Measurements from ENCODE around the gene TLE3. TPM values are rescaled to one million over a fixed set of nuclear protein-coding genes. Genes with fewer than 3 reads are reported as not detected.
A peak's percentile ranks its signal among the peaks of the same experiment; 100 is the strongest.

TLE3 gene
- total RNA-seq, 1 donor from 2014 or later = 17.8 TPM

DNA sequence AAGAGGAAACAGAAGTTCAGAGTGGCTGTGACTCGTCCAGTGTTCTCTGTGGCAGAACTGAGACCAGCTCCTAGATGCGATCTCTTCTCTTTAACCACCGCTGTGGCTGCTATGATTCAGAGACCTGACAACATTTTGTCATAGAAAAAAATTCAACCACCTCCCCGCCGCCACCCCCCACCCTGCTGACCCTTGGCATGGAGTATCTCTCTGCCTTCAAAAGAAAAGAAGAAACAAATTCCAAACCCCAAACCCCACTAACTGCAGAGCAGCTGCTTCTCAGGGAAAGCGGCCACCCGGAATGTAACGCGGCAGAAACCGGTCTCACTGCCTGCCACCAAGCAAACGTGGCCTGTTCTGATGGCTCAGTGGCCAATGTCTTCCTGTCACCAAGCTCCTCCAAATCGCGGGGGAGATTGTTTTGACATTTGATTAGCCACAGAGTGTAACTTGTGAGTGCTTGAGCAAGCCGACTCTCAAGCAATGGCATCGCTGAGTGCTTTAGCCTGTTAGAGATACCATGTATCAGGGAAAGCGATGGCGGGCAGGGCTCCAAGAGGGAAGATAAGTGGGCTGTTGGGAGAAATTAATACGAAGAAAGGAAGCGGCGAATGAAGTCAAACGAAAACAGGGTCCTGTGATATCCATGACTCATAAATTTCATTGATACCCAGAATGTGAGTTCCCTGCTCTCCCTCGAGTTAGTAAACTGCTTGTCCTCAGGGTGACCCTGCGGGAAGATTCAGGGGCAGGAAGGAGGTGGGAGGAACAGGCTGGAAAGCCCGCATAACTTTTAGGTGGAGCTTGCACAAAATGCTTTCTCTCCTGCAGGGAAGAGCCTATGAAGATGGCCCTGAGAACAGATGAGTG is 44.8 kb upstream of the TLE3 start:
- TF ChIP-seq, protein P1, sequence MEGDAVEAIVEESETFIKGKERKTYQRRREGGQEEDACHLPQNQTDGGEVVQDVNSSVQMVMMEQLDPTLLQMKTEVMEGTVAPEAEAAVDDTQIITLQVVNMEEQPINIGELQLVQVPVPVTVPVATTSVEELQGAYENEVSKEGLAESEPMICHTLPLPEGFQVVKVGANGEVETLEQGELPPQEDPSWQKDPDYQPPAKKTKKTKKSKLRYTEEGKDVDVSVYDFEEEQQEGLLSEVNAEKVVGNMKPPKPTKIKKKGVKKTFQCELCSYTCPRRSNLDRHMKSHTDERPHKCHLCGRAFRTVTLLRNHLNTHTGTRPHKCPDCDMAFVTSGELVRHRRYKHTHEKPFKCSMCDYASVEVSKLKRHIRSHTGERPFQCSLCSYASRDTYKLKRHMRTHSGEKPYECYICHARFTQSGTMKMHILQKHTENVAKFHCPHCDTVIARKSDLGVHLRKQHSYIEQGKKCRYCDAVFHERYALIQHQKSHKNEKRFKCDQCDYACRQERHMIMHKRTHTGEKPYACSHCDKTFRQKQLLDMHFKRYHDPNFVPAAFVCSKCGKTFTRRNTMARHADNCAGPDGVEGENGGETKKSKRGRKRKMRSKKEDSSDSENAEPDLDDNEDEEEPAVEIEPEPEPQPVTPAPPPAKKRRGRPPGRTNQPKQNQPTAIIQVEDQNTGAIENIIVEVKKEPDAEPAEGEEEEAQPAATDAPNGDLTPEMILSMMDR (IDR thresholded peaks at IDR 0.05; ENCODE audit: borderline replicate concordance) = no peak
- H3K9me3 ChIP-seq (replicated peaks) = no peaks in the 10 kb centered on the region
- H3K27ac ChIP-seq (replicated peaks) = peak overlapping the region; percentile 27
- intact Hi-C loops (cut with micrococcal nuclease) = no loop called here
- H3K4me3 ChIP-seq = no peak overlapping the region
- peaks cover 79% of the 10 kb centered on the region for H3K27me3 ChIP-seq (ENCODE audit: low read depth)
- peak; percentile 70 for DNase-seq
- H3K36me3 ChIP-seq = no peaks in the 10 kb centered on the region
- peaks cover 36% of the 10 kb centered on the region for H3K4me1 ChIP-seq

DNA sequence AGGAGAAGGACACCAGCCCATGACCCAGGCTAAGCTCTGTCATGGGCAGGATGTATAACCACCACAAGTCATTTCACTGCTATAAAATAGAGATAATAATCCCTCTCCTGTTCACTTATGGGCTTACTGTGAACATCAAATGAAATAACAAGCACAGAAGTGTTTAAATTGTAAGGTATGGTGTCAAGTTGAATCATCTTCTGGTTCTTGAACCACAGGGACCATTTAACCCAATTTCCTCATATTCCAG is 44.3 kb upstream of the TLE3 start:
- Histone ChIP-seq H3K4me1 (peaks cover 36% of the 10 kb centered on the region), H3K4me3 (no peak overlapping the region), H3K27ac (replicated peaks) (peak overlapping the region; percentile 27), H3K9me3 (replicated peaks) (no peaks in the 10 kb centered on the region), H3K27me3 (ENCODE audit: low read depth) (peaks cover 79% of the 10 kb centered on the region), H3K36me3 (no peaks in the 10 kb centered on the region)
- DNase-seq = no peak
- TF ChIP-seq, protein P1 (IDR thresholded peaks at IDR 0.05; ENCODE audit: borderline replicate concordance) = no peak
- intact Hi-C loops (cut with micrococcal nuclease) = no loop called here

- intact Hi-C loops (cut with micrococcal nuclease) = no loop called here
- TF ChIP-seq, protein P1 (IDR thresholded peaks at IDR 0.05; ENCODE audit: borderline replicate concordance) = no peak
- Histone ChIP-seq H3K4me1 (peaks cover 36% of the 10 kb centered on the region), H3K4me3 (peak overlapping the region; percentile 47), H3K27ac (replicated peaks) (no peak overlapping the region), H3K36me3 (no peaks in the 10 kb centered on the region), H3K27me3 (ENCODE audit: low read depth) (peaks cover 78% of the 10 kb centered on the region), H3K9me3 (replicated peaks) (no peaks in the 10 kb centered on the region)
- no peak for DNase-seq
Measured at GRCh38 chr15:70141376-70142071, 43.8 kb upstream of the TLE3 start.

DNA sequence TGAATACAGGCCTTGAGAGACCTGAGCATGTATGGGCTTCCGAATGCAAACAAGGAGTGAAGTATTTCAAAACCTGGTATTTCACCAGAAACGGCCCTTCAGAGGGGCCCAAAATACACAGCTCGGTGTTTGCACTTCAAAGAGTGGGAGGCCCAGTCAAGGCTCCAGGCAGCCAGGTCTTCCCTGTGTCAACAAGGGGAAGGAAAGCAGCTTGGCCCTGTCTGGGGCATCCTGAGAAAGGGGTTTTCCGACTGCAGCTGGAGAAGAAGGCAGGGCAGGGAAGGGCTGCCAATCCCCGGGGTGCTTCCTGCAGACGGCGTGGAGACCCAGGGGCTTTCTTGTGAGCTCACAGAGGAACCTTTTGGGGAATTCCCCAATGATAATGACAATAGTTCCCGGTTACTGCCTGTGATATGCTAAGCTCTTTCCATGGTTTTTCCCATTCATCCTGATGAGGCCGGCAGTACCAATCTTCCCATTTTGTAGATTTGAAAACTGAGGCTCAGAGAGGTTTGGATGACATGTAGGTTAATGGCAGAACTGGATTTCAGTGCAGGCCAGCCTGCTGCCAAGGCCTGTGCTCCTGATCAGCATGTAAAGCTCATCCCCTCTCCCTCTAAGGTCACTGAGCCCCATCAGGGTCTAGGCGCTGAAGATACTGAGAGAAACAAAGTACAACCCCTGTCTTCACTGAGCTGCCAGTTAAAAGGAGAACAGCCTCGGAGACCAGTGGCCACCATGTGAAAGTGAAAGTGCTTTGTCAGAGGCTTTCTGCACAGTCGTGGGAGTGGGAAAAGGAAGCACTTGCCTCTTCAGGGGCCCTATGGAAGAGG is 43.0 kb upstream of the TLE3 start:
- Histone ChIP-seq H3K27ac (replicated peaks) (no peak overlapping the region), H3K4me1 (peaks cover 36% of the 10 kb centered on the region), H3K36me3 (no peaks in the 10 kb centered on the region), H3K27me3 (ENCODE audit: low read depth) (peaks cover 78% of the 10 kb centered on the region), H3K4me3 (peak overlapping the region; percentile 47), H3K9me3 (replicated peaks) (no peaks in the 10 kb centered on the region)
- no peak for DNase-seq
- intact Hi-C loops (cut with micrococcal nuclease) = no loop called here
- TF ChIP-seq, protein P1 (IDR thresholded peaks at IDR 0.05; ENCODE audit: borderline replicate concordance) = no peak

DNA sequence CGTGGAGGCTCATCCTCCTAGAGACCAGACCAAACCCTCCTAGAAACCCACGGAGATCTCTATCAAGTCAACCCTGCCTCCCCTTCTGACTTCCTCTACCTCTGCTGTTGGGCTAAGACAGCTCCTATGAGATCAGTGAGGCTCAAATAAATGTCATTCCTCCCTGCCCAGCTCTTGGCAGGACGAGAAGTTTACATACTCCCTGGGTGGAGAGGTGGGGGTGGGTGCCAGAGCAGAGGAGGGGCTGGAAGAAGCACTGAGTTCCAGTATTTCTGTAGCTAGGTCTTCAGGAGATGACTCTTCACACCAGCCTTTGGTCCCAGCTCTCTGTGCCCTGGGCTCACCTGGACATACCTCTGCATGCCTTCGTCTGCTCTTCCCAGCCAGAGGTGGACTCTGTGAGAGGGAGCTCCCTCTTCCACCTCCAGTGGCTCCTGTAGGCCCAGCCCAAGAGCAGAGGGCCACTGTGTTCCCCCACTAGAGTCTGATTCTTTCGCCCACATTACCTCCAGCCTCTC is 42.4 kb upstream of the TLE3 start:
- H3K4me3 ChIP-seq = no peak overlapping the region
- H3K27me3 ChIP-seq (ENCODE audit: low read depth) = peaks cover 78% of the 10 kb centered on the region
- H3K27ac ChIP-seq (replicated peaks) = no peak overlapping the region
- TF ChIP-seq, protein P1 (IDR thresholded peaks at IDR 0.05; ENCODE audit: borderline replicate concordance) = no peak
- intact Hi-C loops (cut with micrococcal nuclease) = no loop called here
- DNase-seq = no peak
- peaks cover 36% of the 10 kb centered on the region for H3K4me1 ChIP-seq
- no peaks in the 10 kb centered on the region for H3K36me3 ChIP-seq
- no peaks in the 10 kb centered on the region for H3K9me3 ChIP-seq (replicated peaks)
